ENCODE data around the gene MRNIP. TPM values are rescaled to one million over a fixed set of nuclear protein-coding genes. Genes with fewer than 3 reads are reported as not detected.

Gene MRNIP
- total RNA-seq, 1 experiment from 2014 or later, result 6.8 TPM

DNA sequence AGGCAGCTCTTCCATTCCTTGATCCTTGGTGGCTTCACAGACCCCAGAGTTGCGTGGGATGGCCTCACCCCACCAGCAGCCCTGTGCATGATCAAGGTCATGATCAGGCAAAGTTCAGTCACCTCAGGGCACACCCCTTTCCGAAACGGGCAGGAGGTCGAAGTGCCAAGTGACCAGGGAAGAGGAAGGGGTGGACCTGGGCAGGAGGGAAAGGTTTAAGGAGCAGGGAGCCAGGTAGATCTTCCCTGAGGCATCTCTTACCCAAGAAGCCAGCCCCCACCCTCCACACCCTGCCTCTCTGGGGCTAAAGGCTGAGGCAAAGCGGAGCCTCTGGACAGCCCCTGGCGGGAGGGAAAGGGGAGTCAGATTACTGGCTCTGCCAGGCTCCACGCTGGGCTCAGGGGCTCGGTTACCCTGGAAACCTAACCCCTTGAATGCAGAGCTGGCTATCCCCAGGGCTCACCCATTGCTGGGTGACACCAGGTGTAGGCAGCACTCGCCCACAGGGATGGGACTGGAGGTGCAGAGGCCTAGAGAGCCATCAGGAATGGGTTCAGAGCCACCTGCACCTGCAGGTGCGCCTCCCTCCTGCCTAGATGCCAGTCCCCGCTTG, 55.6 kb downstream of the MRNIP start:
- DNase-seq (ENCODE audit: low read depth, low spot score), result no peak
- in situ Hi-C loops (cut with HindIII; ENCODE audit: low pct_unique_long_range_greater_than_20kb, low sequenced_read_pairs), result no loop called here

DNA sequence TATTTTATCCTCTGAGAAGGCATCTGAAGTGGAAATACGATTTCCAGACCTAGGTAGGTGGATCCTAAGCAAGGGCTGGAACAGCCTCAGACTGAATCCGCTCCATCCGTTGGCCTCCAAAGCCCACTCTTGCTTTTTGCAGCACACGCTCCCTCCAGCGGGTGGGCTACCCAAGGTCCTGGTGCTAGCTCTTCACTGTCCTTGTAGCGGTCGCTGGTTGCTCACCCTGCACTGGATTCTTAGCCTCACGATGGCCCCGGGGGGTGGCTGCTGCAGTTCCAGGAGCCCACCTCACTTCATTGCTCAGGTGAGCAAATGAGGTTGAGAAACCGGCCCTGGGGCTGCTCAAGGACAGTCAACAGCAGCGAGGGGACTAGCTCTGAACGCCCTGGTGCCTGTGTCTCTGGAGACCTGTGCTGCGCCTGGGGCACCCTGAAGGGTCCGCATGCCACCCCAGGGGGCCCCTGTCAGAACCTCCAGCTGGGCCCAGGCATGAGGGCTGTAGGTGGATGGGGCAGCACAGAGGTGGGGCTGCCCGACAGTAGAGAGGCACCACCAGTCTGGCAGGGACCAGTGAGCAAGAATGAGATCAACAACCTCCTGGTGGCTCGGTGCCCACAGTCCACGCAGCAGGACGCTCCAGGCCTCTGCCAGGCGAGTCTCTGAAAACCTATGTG, 56.3 kb downstream of the MRNIP start:
- no peak for DNase-seq (ENCODE audit: low read depth, low spot score)
- in situ Hi-C loops (cut with HindIII; ENCODE audit: low pct_unique_long_range_greater_than_20kb, low sequenced_read_pairs), result no loop called here

DNA sequence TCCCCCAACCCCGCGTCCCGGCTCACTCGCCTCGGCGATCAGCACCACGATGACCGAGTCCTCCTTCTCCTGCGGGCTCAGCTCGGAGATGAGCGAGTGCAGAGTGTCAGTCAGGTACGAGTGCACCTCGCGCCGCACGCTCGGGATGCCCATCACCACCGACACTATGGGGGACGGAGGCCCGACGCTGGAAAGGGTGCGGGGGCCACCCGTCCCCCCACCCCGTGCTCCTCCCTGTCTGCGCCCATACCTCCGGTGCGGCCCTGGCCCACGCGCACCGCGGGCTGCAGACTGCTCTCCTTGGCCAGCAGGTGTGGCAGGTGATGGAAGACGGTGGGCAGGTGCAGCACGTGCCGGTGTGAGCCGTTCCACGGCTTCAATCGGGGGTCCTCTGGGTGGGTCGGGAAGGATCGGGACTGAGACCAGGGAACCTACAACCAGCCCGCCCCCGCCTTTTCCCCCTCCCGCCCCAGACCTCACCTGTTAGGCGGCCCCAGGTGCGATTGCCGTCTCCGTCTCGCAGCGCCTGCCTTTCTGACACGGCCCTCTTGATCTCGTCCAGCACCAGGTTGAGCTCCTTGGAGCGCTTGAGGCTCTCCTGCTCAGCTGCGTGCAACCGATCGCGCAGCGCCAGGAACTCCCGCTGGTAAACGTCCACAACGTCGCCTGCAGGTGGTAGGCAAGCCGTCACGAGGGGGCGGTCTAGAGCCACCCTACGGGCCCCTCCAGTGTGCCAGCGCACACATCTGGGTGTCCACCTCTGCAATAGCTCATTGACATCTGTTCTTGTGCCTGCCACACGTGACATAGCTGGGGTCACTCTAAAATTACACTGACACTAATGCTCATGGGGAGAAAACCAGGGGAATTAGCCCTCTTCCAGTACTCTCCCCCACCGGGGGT, 57.1 kb downstream of the MRNIP start:
- in situ Hi-C loops (cut with HindIII; ENCODE audit: low pct_unique_long_range_greater_than_20kb, low sequenced_read_pairs), result no loop called here

DNA sequence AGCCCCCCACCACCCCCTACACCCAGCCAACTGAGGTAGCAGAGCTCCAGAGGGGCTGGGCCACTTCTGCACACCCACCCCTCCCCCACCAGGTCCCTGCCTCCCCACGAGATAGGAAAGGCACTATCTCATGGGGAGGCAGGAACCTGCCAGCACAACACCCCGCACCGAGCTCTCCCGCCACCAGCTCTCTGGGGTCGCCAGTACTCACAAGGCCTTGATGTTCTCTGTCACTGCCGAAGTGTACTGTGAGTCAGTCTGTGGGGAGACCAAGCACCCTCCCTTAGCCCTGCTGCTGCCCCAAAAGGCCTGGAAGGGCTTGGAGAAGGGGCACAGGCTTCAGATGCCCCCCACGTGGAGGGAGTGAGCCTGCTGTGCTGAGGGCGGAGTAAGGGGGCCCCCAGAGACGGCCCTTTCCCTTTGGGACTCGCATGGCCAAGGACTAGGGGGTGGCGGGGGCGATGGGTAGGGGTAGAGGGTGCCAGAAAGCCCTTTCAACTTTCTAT, 57.9 kb downstream of the MRNIP start:
- no peak for DNase-seq (ENCODE audit: low read depth, low spot score)
- in situ Hi-C loops (cut with HindIII; ENCODE audit: low pct_unique_long_range_greater_than_20kb, low sequenced_read_pairs), result no loop called here

More for the DNA sequence above, 57.1 kb downstream of the MRNIP start:
- peak; percentile 72 for DNase-seq (ENCODE audit: low read depth, low spot score)

DNA sequence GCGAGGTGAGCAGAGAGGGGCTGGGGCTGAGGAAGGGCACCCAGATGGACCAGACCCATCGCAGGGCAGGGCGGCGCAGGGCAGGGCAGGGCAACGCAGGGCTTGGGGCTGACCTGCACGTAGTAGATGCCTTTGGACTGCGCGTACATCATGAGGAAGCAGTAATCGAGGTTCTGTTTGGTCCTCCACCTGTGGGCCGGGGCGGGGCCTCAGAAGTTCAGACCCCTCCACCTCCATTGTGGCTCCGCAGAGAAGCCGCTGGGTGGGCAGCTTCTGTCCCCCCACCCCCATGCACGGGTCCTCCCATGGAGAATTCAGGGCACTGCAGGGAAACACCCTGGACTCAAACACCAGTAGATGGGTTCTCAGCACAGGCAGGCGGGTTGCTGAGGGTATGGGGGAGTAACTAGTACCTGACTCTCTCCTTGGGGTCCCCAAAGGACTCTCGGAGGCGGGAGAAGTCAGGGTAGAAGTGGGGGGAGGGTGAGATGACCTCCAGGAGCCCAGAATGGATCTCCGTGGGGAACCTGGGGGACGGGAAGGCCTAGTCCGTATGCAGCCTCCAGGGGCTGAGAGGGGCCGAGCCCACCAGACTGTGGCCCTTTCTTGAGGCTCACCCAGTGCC, 58.4 kb downstream of the MRNIP start:
- DNase-seq (ENCODE audit: low read depth, low spot score), result no peak
- in situ Hi-C loops (cut with HindIII; ENCODE audit: low pct_unique_long_range_greater_than_20kb, low sequenced_read_pairs), result no loop called here

DNA sequence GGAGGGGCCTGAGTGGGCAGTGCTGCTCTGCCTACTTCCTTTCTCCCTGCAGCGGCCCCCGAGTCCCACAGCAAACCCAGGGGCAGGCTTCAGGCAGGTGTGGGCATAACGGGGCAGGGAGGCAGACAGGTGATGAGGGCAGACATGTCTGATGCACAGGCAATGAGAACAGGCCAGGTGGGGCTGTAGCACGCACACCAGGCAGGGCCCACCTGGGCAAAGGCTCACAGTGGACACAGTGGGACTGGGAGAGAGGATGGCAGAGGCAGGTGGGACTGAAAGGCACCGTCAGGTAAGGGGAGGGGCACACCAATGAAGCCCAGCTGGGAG, 59.0 kb downstream of the MRNIP start:
- in situ Hi-C loops (cut with HindIII; ENCODE audit: low pct_unique_long_range_greater_than_20kb, low sequenced_read_pairs), result no loop called here
- no peak for DNase-seq (ENCODE audit: low read depth, low spot score)

DNA sequence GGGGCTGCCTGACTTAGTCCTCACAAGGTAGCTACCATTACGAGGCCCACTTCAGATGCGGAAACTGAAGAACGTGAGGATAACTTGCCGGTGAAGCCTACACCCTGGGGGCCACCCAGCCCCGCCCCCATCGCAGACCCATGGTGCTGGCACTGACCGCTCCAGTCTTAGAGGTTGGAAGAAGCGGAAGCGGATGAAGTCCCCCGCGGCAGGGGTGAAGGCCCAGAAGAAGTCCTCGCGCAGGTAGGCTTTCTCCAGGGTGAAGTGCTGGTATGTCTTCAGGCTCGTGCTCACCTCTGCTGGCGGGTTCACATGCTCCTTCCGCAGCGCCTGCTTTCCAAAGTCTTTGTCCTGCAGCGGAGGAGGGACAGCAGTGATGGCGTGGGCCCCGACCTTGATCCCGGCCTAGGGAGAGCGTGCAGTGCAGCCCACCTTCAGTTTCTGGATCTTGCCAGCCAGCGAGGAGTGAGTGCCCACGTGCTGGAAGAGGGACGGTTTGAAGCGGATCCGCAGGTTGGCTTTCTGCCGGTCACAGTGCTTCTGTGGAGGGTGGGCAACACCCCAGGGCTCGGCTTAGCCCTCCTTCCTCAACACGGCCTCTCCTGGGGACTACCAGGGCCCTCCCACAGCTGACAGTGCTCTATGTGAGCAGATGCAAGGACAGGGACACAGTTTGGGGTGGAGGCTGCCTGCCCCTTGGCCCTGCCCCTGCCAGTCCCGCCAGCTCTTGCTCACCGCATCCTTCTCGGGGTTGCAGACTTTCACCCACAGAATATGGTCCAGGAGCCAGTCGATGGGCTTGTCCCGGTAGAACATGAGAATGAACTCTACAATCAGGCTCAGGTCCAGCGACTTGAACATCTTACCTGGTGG, 59.6 kb downstream of the MRNIP start:
- no peak for DNase-seq (ENCODE audit: low read depth, low spot score)
- in situ Hi-C loops (cut with HindIII; ENCODE audit: low pct_unique_long_range_greater_than_20kb, low sequenced_read_pairs), result no loop called here

DNA sequence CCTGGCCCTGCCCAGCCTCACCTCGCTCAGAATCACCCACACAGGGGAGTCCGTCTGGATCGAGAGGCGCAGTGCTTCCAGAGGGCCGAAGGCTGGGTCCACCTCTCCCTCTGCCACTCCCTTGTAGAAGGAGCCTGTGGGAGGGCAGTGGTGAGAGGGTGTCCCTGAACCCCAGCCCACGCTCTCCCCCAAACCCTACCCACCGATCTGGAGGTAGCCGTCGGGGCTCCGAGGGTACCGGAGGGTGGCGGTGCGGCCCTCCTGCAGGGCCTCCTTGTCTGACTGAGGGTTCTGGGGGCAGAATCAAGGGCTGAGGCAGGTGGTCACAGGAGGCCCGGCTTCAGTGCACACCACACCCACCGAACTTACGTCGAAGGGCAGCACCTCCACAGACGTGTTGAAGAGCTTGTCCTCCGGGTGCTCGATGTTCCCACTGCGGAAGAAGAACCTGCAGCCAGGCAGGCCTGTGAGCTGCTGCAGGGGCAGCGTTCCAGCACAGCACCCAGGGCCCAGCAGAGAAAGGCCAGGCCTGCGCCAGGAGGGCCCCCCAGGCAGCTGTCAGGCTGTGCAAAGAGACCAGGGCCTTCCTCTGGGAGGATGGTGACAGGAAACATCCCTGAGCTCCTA, 60.4 kb downstream of the MRNIP start:
- in situ Hi-C loops (cut with HindIII; ENCODE audit: low pct_unique_long_range_greater_than_20kb, low sequenced_read_pairs), result no loop called here
- DNase-seq (ENCODE audit: low read depth, low spot score), result no peak

DNA sequence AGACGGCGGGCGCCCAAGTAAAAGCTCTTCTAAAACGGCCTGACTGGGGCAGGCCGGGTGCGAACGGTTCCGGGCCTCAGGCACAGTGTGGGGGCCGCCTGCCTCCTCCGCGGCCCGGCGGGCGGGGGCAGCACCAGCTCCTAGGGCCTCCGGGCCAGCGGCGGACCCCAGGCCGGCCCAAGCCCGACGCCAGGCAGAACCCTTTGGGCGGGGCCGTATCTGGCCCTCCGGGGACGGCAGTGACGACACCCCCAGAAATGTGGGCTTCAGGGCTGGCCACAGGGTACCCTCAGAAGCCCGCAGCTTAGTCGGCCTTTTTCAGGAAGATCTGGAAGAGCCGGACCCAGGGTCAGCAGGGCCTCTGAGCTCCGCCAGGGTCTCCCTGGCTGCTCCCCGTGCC, 60.9 kb downstream of the MRNIP start:
- DNase-seq (ENCODE audit: low read depth, low spot score), result no peak
- in situ Hi-C loops (cut with HindIII; ENCODE audit: low pct_unique_long_range_greater_than_20kb, low sequenced_read_pairs), result no loop called here

DNA sequence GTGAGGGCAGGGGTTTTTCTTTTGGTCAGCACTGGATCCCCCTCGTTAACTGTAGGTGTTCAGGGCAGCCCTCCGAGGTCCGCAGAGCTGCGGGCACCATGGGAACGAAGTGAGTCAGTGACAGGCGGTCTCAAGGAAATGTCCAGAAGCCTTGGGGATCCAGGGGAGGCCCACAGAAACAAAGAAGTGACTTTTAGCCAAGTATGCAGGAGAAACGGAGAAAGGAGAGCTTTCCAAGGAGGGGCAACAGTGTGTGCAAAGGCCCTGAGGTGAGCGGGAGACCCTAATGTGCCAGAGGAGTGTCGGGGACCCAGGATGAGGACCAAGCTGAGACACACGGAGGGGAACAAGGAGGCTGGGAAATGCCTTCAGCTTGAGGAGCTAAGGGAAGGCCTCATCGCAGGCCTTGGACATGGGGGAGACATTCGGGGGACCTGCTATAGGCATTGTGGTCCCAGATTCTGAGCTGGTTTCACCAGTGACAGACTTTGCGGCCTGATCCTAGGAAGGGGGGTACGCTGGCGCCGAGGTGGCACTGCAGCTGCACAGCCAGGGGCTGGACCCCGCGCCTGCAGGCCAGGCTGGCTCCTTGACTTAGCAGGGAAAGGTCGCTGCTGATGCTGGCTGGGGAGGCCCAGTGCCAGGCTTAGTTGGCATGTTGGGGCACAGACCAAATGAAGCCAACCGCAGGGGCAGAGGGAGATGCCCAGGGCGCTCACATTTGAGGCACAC, 61.6 kb downstream of the MRNIP start:
- DNase-seq (ENCODE audit: low read depth, low spot score), result no peak
- in situ Hi-C loops (cut with HindIII; ENCODE audit: low pct_unique_long_range_greater_than_20kb, low sequenced_read_pairs), result no loop called here

DNA sequence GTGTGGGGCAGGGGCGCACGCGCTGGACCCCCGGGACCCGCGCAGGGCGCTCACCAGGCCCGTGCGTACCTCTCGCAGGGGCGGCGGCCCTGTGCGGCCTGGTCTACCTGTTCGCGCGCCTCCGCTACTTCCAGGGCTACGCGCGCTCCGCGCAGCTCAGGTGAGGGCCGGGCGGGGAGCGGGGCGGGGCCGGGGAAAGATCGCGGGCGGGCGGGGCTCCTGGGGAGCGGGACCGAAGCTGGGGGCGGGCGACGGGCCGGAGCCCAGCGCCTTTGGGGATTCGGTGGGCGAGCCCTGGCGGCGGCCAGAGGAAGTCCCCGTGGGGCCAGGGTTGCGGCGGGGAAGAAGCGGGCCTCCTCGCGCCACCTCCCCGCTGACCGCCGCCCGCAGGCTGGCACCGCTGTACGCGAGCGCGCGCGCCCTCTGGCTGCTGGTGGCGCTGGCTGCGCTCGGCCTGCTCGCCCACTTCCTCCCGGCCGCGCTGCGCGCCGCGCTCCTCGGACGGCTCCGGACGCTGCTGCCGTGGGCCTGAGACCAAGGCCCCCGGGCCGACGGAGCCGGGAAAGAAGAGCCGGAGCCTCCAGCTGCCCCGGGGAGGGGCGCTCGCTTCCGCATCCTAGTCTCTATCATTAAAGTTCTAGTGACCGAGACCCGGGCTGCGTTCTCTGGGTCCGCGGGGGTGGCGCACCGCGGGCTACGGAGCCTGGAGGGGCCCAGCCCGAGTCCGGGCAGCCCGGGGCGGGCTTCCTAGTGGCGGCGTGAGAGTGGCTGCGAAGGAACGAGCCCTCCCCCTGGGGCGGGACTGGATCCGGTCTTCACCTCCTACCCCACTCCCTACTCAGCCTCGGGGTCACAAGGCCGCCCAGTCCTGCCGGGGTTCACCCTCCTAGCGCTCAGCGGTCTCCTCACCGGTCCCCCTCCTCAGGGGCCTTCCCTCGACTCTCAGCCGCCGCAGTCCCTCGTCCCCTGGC, 62.5 kb downstream of the MRNIP start:
- in situ Hi-C loops (cut with HindIII; ENCODE audit: low pct_unique_long_range_greater_than_20kb, low sequenced_read_pairs), result no loop called here
- peak; percentile 62 for DNase-seq (ENCODE audit: low read depth, low spot score)

DNA sequence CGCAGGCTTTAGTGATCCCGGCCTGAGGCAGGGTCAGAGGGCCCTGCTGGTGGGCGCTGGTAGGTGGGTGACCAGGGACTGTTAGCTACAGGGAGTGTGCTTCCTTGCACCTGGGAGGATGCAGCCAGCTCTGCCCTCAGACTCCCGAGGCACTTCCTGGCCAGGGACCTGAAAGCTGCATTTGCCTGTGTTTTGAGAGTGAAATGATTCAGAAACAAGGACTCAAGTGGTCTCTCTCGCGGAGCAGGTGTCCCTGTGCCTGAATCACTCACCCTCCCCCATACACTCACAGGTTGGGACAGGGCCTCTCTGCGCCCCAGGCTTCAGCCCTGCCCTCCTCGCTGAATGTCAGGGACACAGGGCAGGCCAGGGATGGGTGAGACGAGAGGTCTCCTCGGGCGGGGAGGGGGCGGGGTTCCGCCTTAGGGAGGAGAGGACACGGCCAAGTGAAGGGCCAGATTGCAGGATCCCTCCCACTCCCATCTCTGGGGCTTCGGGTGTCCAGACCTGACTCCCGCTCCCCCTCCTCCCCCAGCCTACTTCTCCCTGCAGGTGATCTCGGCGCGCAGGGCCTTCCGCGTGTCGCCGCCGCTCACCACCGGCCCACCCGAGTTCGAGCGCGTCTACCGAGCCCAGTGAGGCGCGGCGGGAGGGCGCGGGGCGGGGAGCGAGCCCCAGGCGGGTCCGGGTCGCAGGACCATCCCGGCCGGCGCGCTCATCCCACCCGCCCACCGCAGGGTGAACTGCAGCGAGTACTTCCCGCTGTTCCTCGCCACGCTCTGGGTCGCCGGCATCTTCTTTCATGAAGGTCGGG, 63.4 kb downstream of the MRNIP start:
- in situ Hi-C loops (cut with HindIII; ENCODE audit: low pct_unique_long_range_greater_than_20kb, low sequenced_read_pairs), result no loop called here
- no peak for DNase-seq (ENCODE audit: low read depth, low spot score)

DNA sequence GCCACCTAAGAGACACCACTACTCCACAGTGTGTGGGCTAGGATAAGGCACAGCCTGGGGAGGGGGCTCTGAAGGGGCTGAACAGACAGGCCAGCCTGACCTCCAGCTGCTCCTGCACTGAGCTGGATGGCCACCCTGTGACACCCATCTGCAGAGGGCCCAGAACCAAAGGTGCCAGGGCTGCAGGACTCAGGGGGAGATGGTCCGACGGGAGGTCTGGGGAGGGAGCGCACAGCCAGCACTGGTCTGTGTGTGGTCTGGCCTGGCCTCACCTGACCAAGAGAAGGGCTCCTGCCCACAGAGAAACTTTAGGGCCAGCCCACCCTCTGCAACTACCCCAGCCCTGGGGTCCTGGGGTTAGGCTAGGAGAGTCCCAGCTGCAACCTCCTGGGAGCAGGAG, 64.0 kb downstream of the MRNIP start:
- in situ Hi-C loops (cut with HindIII; ENCODE audit: low pct_unique_long_range_greater_than_20kb, low sequenced_read_pairs), result no loop called here
- DNase-seq (ENCODE audit: low read depth, low spot score), result no peak

DNA sequence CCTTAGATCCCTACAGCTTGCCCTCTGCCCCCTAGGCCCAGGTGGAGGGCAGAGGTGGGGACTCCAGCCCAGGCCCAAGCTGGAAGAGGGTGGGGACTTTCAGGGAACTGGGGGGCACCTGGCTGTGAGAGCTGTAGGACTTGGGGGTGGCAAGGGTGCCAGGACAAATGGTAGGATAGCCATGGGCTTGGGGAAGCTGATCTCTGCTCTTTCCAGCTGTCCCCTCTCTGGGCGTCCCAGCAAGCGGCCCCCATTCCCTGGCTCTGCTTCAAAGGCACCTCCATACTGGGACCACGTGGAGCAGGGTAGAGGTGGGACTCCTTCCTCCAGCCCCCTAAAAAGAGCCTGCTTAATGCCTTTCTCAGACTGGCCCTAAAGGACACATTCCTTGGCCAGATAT, 64.4 kb downstream of the MRNIP start:
- in situ Hi-C loops (cut with HindIII; ENCODE audit: low pct_unique_long_range_greater_than_20kb, low sequenced_read_pairs), result no loop called here
- no peak for DNase-seq (ENCODE audit: low read depth, low spot score)

Data from SK-MEL-5 (cell line).